DND-41 (cell line): ENCODE results near the gene AEBP2.

ENCODE experiments used
- ATAC-seq: fragments of 200-7000 bp; cut with Tn5 transposase; 3 replicates; pipeline ENCODE4 v1.9.1; 2021; ENCODE audit warnings: low read depth; ENCODE audit not compliant: insufficient read depth
- DNase-seq: peaks from one replicate; pipeline ENCODE4 v3.0.0-alpha.2; 2020
- H2AFZ ChIP-seq: 2 replicates; pipeline ENCODE4 v1.6.0; 2012; ENCODE audit warnings: low read depth, low read length
- H3K27ac ChIP-seq: 2 replicates; pipeline ENCODE4 v1.5.1; 2012; ENCODE audit warnings: low read length, inconsistent platforms
- H3K27me3 ChIP-seq: fragments of 200-600 bp; sonication (generic); 2 replicates; pipeline ENCODE4 v1.6.0; 2012; ENCODE audit warnings: low read length, mild to moderate bottlenecking, inconsistent platforms; ENCODE audit not compliant: insufficient read depth, poor library complexity
- H3K36me3 ChIP-seq: 2 replicates; pipeline ENCODE4 v1.5.1; 2012; ENCODE audit warnings: low read length, inconsistent platforms; ENCODE audit not compliant: insufficient read depth
- H3K4me1 ChIP-seq: 2 replicates; pipeline ENCODE4 v1.5.1; 2012; ENCODE audit warnings: mild to moderate bottlenecking, low read length; ENCODE audit not compliant: insufficient read depth
- H3K4me2 ChIP-seq: 2 replicates; pipeline ENCODE4 v1.6.0; 2012; ENCODE audit warnings: mild to moderate bottlenecking, moderate library complexity, low read length, inconsistent platforms; ENCODE audit not compliant: insufficient read depth
- H3K4me3 ChIP-seq, 2 experiments: fragments of 200-600 bp in 1 of 2; shearing (Covaris generic) in 1 of 2; 2 replicates each; pipeline ENCODE4 v1.5.1; 2012 to 2016; ENCODE audit warnings: inconsistent platforms in 2 of 2, low read length in 2 of 2, mild to moderate bottlenecking in 2 of 2, low read depth in 1 of 2, moderate library complexity in 1 of 2
- H3K79me2 ChIP-seq: 2 replicates; pipeline ENCODE4 v1.6.0; 2012; ENCODE audit warnings: low read length, inconsistent platforms; ENCODE audit not compliant: insufficient read depth
- H3K9ac ChIP-seq: 2 replicates; pipeline ENCODE4 v1.6.0; 2012; ENCODE audit warnings: low read depth, mild to moderate bottlenecking, inconsistent platforms, low read length, moderate library complexity
- H3K9me3 ChIP-seq: 2 replicates; pipeline ENCODE4 v1.5.1; 2012; ENCODE audit warnings: low read length, moderate library complexity, mild to moderate bottlenecking, inconsistent platforms; ENCODE audit not compliant: insufficient read depth, severe bottlenecking
- H4K20me1 ChIP-seq: 2 replicates; pipeline ENCODE4 v1.6.0; 2012; ENCODE audit warnings: low read length; ENCODE audit not compliant: insufficient read depth
- EZH2 ChIP-seq: IDR thresholded peaks from 3 replicates; pipeline ENCODE4 v1.6.1; 2012; ENCODE audit warnings: borderline replicate concordance, low read depth, mild to moderate bottlenecking, moderate library complexity, low read length, inconsistent platforms; ENCODE audit not compliant: severe bottlenecking
- TF ChIP-seq, protein P1 (sequence below): IDR thresholded peaks from 2 replicates; pipeline ENCODE4 v1.5.1; 2012; ENCODE audit warnings: borderline replicate concordance, low read length, moderate library complexity, mild to moderate bottlenecking; ENCODE audit not compliant: poor library complexity, severe bottlenecking; ENCODE audit errors: extremely low read depth

The AEBP2 gene

DNA sequence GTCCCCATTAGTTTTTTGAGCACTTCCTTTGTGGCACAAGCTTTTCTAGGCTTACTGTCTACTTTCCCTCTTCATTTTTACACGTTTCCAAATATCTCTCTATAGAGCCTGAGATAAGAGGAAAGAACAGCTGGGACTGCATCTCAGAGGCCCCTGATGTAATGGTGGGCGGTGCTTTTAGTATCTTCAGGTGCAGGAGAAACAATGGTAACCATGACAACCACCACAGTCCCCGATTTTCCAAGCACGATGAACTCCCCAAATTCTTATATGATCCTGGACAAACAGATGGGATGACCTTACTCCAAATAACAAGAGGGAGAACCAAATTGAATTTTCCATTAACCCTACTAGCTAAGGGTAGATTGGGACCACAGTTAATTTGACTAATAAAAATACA, 103.3 kb downstream of the AEBP2 start:
- Histone ChIP-seq H3K36me3 (no peaks in the 10 kb centered on the region), H3K4me1 (no peaks in the 10 kb centered on the region), H3K9me3 (no peaks in the 10 kb centered on the region), H4K20me1 (no peaks in the 10 kb centered on the region), H3K79me2 (no peaks in the 10 kb centered on the region), H3K4me2 (no peak overlapping the region), H2AFZ (no peak overlapping the region), H3K9ac (no peak overlapping the region), H3K27me3 (no peaks in the 10 kb centered on the region), H3K27ac (no peak overlapping the region), H3K4me3 (no peak overlapping the region)
- no peak for ATAC-seq
- DNase-seq: no peak
- TF ChIP-seq EZH2: no peak
- TF ChIP-seq, protein P1, sequence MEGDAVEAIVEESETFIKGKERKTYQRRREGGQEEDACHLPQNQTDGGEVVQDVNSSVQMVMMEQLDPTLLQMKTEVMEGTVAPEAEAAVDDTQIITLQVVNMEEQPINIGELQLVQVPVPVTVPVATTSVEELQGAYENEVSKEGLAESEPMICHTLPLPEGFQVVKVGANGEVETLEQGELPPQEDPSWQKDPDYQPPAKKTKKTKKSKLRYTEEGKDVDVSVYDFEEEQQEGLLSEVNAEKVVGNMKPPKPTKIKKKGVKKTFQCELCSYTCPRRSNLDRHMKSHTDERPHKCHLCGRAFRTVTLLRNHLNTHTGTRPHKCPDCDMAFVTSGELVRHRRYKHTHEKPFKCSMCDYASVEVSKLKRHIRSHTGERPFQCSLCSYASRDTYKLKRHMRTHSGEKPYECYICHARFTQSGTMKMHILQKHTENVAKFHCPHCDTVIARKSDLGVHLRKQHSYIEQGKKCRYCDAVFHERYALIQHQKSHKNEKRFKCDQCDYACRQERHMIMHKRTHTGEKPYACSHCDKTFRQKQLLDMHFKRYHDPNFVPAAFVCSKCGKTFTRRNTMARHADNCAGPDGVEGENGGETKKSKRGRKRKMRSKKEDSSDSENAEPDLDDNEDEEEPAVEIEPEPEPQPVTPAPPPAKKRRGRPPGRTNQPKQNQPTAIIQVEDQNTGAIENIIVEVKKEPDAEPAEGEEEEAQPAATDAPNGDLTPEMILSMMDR: no peak

DNA sequence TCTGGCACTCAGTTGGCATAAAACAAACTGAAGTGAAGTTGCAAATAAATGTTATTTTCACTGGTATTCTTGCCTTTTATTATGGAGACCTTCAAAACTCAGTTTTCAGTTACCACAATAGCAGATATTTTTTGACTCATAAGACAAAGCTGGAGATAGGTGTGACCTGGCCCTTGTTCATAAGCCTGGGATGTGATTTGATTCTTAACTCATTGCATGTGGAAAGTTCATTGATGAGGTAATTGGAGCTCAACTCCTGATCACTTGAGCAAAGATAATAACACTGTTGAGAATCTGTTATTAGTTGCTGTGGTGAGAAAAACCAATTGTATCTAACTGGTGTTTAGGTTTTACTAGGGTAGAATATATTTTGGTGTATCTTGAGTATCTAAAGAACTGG, 105.1 kb downstream of the AEBP2 start:
- Histone ChIP-seq H4K20me1 (no peaks in the 10 kb centered on the region), H3K9me3 (no peaks in the 10 kb centered on the region), H3K27me3 (no peaks in the 10 kb centered on the region), H2AFZ (no peak overlapping the region), H3K79me2 (no peaks in the 10 kb centered on the region), H3K4me2 (no peak overlapping the region), H3K36me3 (no peaks in the 10 kb centered on the region), H3K27ac (no peak overlapping the region), H3K9ac (no peak overlapping the region), H3K4me1 (no peaks in the 10 kb centered on the region), H3K4me3 (no peak overlapping the region)
- TF ChIP-seq EZH2: no peak
- TF ChIP-seq, protein P1: no peak
- DNase-seq (no peak), ATAC-seq (no peak)

DNA sequence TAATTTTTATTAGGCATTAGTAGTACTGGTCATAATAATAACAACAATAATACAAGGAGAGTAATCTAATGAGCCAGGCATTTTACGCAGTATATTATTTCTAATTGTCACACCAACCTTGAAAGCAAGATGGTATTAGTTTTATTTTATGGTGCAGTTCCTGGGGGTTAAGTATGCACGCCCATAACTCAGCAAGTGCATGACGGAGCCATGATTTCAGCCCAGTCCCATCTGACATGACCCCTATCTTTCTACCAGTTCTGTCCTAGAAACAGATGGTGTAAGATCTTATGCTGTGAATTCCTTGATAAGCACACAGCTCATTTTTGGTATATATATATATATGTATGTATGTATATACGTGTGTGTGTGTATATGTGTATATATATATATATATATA, 106.0 kb downstream of the AEBP2 start:
- DNase-seq (no peak), ATAC-seq (no peak)
- H3K9me3 ChIP-seq: no peaks in the 10 kb centered on the region
- no peaks in the 10 kb centered on the region for H3K27me3 ChIP-seq
- no peak for TF ChIP-seq EZH2
- TF ChIP-seq, protein P1: no peak
- no peak overlapping the region for H3K9ac ChIP-seq
- H2AFZ ChIP-seq: no peak overlapping the region
- no peaks in the 10 kb centered on the region for H3K36me3 ChIP-seq
- H3K27ac ChIP-seq: no peak overlapping the region
- H3K4me3 ChIP-seq: no peak overlapping the region
- no peaks in the 10 kb centered on the region for H3K4me1 ChIP-seq
- no peaks in the 10 kb centered on the region for H4K20me1 ChIP-seq
- H3K4me2 ChIP-seq: no peak overlapping the region
- H3K79me2 ChIP-seq: no peaks in the 10 kb centered on the region

GRCh38 chr12:19546027-19546426, 106.7 kb downstream of the AEBP2 start:
- no peak for DNase-seq
- ATAC-seq: no peak
- Histone ChIP-seq H3K4me1 (no peaks in the 10 kb centered on the region), H4K20me1 (no peaks in the 10 kb centered on the region), H2AFZ (no peak overlapping the region), H3K9me3 (no peaks in the 10 kb centered on the region), H3K9ac (no peak overlapping the region), H3K4me2 (no peak overlapping the region), H3K36me3 (no peaks in the 10 kb centered on the region), H3K27me3 (no peaks in the 10 kb centered on the region), H3K79me2 (no peaks in the 10 kb centered on the region), H3K4me3 (no peak overlapping the region), H3K27ac (no peak overlapping the region)
- no peak for TF ChIP-seq EZH2
- TF ChIP-seq, protein P1: no peak
